Psoas muscle (tissue), 7 donors: Measurements from ENCODE around the gene CLCA1. TPM values are rescaled to one million over a fixed set of nuclear protein-coding genes. Genes with fewer than 3 reads are reported as not detected.

Experiments used
- polyA plus RNA-seq, 3 donors: library from polyadenylated mRNA; stranded (reverse); fragments of 200-250 nt; gene quantifications; one replicate each; pipeline ENCODE4 v1.2.3, GENCODE V29; 2013
- total RNA-seq, 4 donors: library from RNA; stranded (reverse); fragmentation: NEBNext Ultra II Directional in 2 of 4; extraction: Animal tissue kit (Norgen Biotek cat#: 25700) in 2 of 4; gene quantifications; one replicate each; pipeline versions ENCODE4 v1.2.1 to v1.2.4, GENCODE V29; 2021 to 2023
- donor health status: healthy with polysubstance abuse.
- donor health status: DM: no; HTN: no; CAD: no; lungs with moderate emphysema.
- donor health status: Bipolar disorder and iron deficiency.
- donor health status: healthy.
- donor health status: DM: no; HTN: no; CAD: no.
- donor health status: DM: no; HTN: no; CAD: no.
- donor health status: DM: yes; HTN: yes; CAD: no.

Gene CLCA1
- total and polyA plus RNA-seq, 7 donors: 0.03 to 0.09 (median 0.07) TPM; not detected in 4

Other genes with a start within 250 kb of the CLCA1 start
- gene ODF2L, start 72.6 kb upstream of the CLCA1 start, total RNA-seq: 1 to 10 TPM; 3.8 to 5.2 (median 4.6) TPM
- 1 to 10 TPM; 2.9 to 6.1 (median 4.0) TPM for gene ODF2L, start 72.6 kb upstream of the CLCA1 start, polyA plus RNA-seq
- not detected for gene CLCA2, start 44.8 kb upstream of the CLCA1 start, total RNA-seq
- under 1 TPM in 1 of 3 donors, not detected in 2; 0.01 TPM for gene CLCA2, start 44.8 kb upstream of the CLCA1 start, polyA plus RNA-seq
- gene CLCA4, start 78.2 kb downstream of the CLCA1 start, total RNA-seq: under 1 TPM in 3 of 4 donors, not detected in 1; 0.11 to 0.21 (median 0.15) TPM
- under 1 TPM in 2 of 3 donors, not detected in 1; 0.03 to 0.04 TPM for gene CLCA4, start 78.2 kb downstream of the CLCA1 start, polyA plus RNA-seq
- 100 to 1,000 TPM; 158 to 315 (median 198) TPM for gene SH3GLB1, start 235.6 kb downstream of the CLCA1 start, total RNA-seq
- 100 to 1,000 TPM in 1 of 3 donors, 10 to 100 TPM in 2; 68.8 to 124 (median 81.4) TPM for gene SH3GLB1, start 235.6 kb downstream of the CLCA1 start, polyA plus RNA-seq